Measurements from ENCODE around the gene PAK2.
A peak's percentile ranks its signal among the peaks of the same experiment; 100 is the strongest.
"Not testable (repeated sequence)": the region's sequence is repeated elsewhere in the genome, so short reads cannot be mapped to it uniquely, and the experiment has no call there.

Gene PAK2

DNA sequence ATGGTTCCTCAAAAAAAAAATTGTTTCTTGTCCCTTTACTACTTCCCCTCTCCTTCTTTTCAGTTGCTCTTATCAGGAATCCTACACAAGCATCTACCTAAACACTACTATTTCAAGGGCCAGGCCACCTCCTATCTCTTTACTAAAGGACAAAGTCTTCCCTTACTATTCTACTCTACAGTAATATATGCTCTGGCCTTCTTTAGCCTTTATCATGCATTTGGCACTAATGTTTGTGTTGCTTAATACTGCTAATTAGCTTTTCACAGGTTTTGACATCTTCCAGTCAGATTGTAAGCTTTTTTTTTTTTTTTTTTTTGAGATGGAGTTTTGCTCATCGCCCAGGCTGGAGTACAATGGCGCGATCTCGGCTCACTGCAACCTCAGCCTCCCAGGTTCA lies 32.9 kb upstream of the PAK2 start:
- Histone ChIP-seq H3K9me3 (ENCODE audit: control insufficient read depth in 2 of 2, low read length in 2 of 2) (no peaks in the 10 kb centered on the region), H3K4me3 (ENCODE audit: low read length in 2 of 2) (no peak overlapping the region), H3K27me3 (ENCODE audit: control insufficient read depth in 1 of 2, insufficient read depth in 2 of 2, low read length in 2 of 2) (no peaks in the 10 kb centered on the region), H3K9ac (ENCODE audit: low read length in 2 of 2) (no peak overlapping the region), H3K27ac (ENCODE audit: low read length) (no peak overlapping the region), H3K4me1 (ENCODE audit: control insufficient read depth, insufficient read depth, low read length) (peaks cover 2% of the 10 kb centered on the region), H3K36me3 (ENCODE audit: control insufficient read depth in 2 of 2, insufficient read depth in 2 of 2, low read length in 2 of 2) (no peaks in the 10 kb centered on the region)

DNA sequence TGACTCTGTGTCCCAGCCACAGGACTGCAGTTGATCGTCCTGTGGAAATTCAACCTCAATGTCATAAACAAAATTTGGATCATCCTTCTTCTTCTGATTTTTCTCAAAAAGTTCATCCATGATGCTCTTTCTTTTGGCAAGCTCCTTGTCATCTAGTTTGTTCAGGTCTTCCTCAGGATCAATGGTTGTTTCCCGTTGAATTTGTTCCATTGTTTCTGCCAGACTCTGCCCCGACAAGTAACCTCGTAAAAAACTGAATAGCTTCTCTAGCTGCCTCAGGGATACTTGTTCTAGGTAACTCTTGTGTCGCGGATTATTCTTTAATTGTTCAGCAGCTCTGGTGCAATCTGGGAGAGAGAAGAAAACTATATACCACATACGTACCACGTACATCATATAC lies 32.1 kb upstream of the PAK2 start:
- no peak overlapping the region for H3K4me3 ChIP-seq (ENCODE audit: low read length in 2 of 2)
- H3K27me3 ChIP-seq (ENCODE audit: control insufficient read depth in 1 of 2, insufficient read depth in 2 of 2, low read length in 2 of 2) = no peaks in the 10 kb centered on the region
- no peak overlapping the region for H3K9ac ChIP-seq (ENCODE audit: low read length in 2 of 2)
- H3K4me1 ChIP-seq (ENCODE audit: control insufficient read depth, insufficient read depth, low read length) = peaks cover 4% of the 10 kb centered on the region
- H3K9me3 ChIP-seq (ENCODE audit: control insufficient read depth in 2 of 2, low read length in 2 of 2) = no peaks in the 10 kb centered on the region
- no peaks in the 10 kb centered on the region for H3K36me3 ChIP-seq (ENCODE audit: control insufficient read depth in 2 of 2, insufficient read depth in 2 of 2, low read length in 2 of 2)
- no peak overlapping the region for H3K27ac ChIP-seq (ENCODE audit: low read length)

DNA sequence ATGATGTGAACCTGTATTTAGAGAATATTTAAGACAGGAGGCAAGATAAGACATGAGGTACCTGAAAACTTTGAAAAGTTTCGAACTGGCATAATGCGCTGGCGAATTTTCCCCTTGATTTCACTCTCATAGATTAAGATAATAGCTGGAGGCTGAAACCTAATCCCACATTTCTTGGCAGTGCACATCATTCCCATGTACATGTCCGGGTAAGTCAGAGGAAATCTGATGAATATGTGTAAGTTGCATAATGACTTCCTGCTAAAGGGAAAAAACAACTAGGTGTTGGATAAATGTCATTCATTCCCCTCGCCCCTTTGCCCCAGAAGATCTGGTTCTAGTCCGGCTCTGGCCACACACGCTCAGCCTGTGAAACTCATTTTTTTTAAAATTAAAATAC lies 31.2 kb upstream of the PAK2 start:
- no peak overlapping the region for H3K4me3 ChIP-seq (ENCODE audit: low read length in 2 of 2)
- peaks cover 11% of the 10 kb centered on the region for H3K4me1 ChIP-seq (ENCODE audit: control insufficient read depth, insufficient read depth, low read length)
- no peak overlapping the region for H3K9ac ChIP-seq (ENCODE audit: low read length in 2 of 2)
- H3K9me3 ChIP-seq (ENCODE audit: control insufficient read depth in 2 of 2, low read length in 2 of 2) = no peaks in the 10 kb centered on the region
- no peaks in the 10 kb centered on the region for H3K36me3 ChIP-seq (ENCODE audit: control insufficient read depth in 2 of 2, insufficient read depth in 2 of 2, low read length in 2 of 2)
- no peaks in the 10 kb centered on the region for H3K27me3 ChIP-seq (ENCODE audit: control insufficient read depth in 1 of 2, insufficient read depth in 2 of 2, low read length in 2 of 2)
- H3K27ac ChIP-seq (ENCODE audit: low read length) = no peak overlapping the region

DNA sequence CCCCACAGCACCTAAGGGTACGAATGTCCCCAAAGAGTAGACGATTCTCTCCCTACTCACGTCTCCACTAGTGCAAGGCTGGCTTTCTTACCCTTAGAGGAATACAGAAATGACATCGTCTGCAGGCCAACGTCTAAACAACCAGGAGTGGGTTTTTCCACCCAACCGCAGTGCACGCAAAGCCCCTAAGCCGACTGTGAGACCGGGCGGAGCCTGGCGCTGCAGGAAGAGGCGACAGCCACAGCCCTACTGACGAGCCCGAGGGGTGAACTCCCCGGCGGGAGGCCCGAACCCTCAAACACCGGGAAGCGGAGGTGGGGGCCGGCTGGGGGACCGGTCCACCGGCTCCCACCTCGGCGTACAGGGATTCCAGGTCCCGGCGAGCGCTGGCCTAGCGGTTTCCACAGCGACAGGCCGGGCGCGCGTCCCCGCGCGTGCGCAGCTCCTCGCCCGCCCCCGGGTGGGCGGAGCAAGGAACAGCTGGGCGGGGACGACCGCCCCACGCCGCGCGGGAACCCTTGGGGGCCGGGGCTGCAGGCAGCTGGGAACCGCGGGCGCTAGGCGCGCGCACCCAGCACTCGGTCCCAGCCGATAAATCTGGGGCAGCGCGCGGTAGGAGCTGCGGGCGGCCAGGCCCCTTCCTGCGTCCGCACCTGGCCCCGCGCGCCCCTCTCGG lies 27.7 kb upstream of the PAK2 start, which contains the start of the genes CEP19 and PIGX:
Gene CEP19, minus strand, starts transcription at position 413 of the 676 bp plus-strand sequence. CDS start 3,593 bp downstream, outside the sequence.
Gene PIGX, plus strand, starts transcription at position 540 of the 676 bp plus-strand sequence.
- Histone ChIP-seq H3K27me3 (ENCODE audit: control insufficient read depth in 1 of 2, insufficient read depth in 2 of 2, low read length in 2 of 2) (no peaks in the 10 kb centered on the region), H3K36me3 (ENCODE audit: control insufficient read depth in 2 of 2, insufficient read depth in 2 of 2, low read length in 2 of 2) (no peaks in the 10 kb centered on the region), H3K4me3 (ENCODE audit: low read length in 2 of 2) (peak within 1 kb of the TSS; percentile 91 to 93), H3K9me3 (ENCODE audit: control insufficient read depth in 2 of 2, low read length in 2 of 2) (no peaks in the 10 kb centered on the region), H3K9ac (ENCODE audit: low read length in 2 of 2) (peak within 1 kb of the TSS; percentile 84 to 85), H3K27ac (ENCODE audit: low read length) (peak within 1 kb of the TSS; percentile 80), H3K4me1 (ENCODE audit: control insufficient read depth, insufficient read depth, low read length) (peaks cover 16% of the 10 kb centered on the region)

DNA sequence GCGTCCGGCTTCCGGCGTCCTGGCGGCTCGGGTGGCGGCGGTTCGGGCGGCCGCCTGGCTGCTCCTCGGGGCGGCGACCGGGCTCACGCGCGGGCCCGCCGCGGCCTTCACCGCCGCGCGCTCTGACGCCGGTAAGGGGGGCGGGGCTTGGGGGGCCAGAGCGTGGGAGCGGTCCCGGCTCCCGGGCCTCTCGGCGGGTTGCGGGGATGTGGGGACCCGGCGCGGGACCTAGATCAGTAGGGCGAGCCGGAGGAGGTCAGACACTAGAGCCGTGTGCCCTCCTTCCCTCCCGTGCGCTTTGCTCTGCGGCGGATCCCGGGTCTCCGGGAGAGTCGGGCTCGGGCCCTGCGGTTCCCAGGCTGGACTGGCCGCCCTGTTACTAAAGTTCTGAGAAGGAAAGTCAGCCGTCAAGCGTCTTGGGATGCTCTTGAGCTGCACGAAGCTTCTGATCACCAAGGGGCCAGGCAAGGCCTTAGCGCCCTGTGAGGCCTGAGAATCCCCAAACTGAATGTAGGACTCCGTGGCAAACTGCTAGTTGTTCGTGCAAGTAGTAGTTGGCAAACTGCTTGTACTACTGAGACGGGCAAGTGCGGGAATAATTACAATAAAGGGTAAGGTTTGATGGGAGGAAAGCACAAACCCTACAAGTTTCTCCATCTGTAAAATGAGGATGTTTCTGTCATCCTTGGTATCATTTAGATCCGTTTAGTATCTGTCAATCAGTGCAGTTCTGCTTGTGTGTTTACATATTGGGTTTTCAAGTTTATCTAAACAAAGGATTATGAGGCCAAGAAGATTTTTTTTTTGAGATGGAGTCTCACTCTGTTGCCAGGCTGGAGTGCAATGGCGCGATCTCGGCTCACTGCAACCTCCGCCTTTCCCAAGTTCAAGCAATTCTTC lies 26.9 kb upstream of the PAK2 start:
- Histone ChIP-seq H3K4me1 (ENCODE audit: control insufficient read depth, insufficient read depth, low read length) (peaks cover 16% of the 10 kb centered on the region), H3K4me3 (ENCODE audit: low read length in 2 of 2) (peak overlapping the region; percentile 91 to 93), H3K27ac (ENCODE audit: low read length) (peak overlapping the region; percentile 76), H3K9me3 (ENCODE audit: control insufficient read depth in 2 of 2, low read length in 2 of 2) (no peaks in the 10 kb centered on the region), H3K36me3 (ENCODE audit: control insufficient read depth in 2 of 2, insufficient read depth in 2 of 2, low read length in 2 of 2) (no peaks in the 10 kb centered on the region), H3K27me3 (ENCODE audit: control insufficient read depth in 1 of 2, insufficient read depth in 2 of 2, low read length in 2 of 2) (no peaks in the 10 kb centered on the region), H3K9ac (ENCODE audit: low read length in 2 of 2) (peak overlapping the region; percentile 66 to 85)

DNA sequence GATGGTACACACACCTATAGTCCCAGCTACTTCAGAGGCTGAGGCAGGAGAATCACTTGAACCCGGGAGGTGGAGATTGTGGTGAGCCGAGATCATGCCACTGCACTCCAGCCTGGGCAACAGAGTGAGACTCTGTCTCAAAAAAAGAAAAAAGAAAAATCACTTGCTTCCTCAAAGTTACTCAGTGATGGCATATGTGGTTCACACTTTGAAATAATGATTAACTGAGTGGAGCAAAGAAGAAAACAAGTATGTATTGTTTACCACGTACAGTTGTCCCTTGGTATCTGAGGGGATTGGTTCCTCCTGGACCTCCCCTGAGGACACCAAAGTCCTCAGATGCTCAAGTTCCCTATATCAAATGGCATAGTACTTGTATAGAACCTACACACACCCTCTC lies 22.5 kb upstream of the PAK2 start:
- H3K27me3 ChIP-seq (ENCODE audit: control insufficient read depth in 1 of 2, insufficient read depth in 2 of 2, low read length in 2 of 2); H3K36me3 ChIP-seq (ENCODE audit: control insufficient read depth in 2 of 2, insufficient read depth in 2 of 2, low read length in 2 of 2): not testable (repeated sequence)

DNA sequence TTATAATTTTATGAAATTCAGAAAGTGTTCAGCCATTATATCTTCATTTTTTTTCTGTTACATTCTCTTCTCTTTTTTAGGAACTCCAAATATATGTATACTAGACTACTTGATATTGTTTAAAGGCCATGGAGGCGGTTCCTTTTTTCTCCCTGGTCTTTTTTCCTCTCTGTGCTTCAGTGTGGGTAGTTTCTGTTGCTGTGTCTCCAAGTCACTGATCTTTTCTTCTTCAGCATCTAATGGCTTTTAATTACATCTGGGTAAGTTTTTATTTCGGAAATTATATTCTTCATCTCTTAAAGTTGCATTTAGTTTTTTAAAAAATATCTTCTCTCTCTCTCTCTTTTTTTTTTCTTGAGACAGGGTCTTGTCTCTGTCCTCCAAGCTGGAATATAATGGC lies 18.6 kb upstream of the PAK2 start:
- Histone ChIP-seq H3K4me1 (ENCODE audit: control insufficient read depth, insufficient read depth, low read length) (no peaks in the 10 kb centered on the region), H3K27me3 (ENCODE audit: control insufficient read depth in 1 of 2, insufficient read depth in 2 of 2, low read length in 2 of 2) (no peaks in the 10 kb centered on the region), H3K4me3 (ENCODE audit: low read length in 2 of 2) (no peak overlapping the region), H3K9me3 (ENCODE audit: control insufficient read depth in 2 of 2, low read length in 2 of 2) (no peaks in the 10 kb centered on the region), H3K36me3 (ENCODE audit: control insufficient read depth in 2 of 2, insufficient read depth in 2 of 2, low read length in 2 of 2) (no peaks in the 10 kb centered on the region), H3K9ac (ENCODE audit: low read length in 2 of 2) (no peak overlapping the region), H3K27ac (ENCODE audit: low read length) (no peak overlapping the region)

More for the DNA sequence above, 22.5 kb upstream of the PAK2 start:
- H3K9ac ChIP-seq (ENCODE audit: low read length in 2 of 2); H3K9me3 ChIP-seq (ENCODE audit: control insufficient read depth in 2 of 2, low read length in 2 of 2); H3K27ac ChIP-seq (ENCODE audit: low read length); H3K4me3 ChIP-seq (ENCODE audit: low read length in 2 of 2): not testable (repeated sequence)
- H3K4me1 ChIP-seq (ENCODE audit: control insufficient read depth, insufficient read depth, low read length) = peaks cover 12% of the 10 kb centered on the region

DNA sequence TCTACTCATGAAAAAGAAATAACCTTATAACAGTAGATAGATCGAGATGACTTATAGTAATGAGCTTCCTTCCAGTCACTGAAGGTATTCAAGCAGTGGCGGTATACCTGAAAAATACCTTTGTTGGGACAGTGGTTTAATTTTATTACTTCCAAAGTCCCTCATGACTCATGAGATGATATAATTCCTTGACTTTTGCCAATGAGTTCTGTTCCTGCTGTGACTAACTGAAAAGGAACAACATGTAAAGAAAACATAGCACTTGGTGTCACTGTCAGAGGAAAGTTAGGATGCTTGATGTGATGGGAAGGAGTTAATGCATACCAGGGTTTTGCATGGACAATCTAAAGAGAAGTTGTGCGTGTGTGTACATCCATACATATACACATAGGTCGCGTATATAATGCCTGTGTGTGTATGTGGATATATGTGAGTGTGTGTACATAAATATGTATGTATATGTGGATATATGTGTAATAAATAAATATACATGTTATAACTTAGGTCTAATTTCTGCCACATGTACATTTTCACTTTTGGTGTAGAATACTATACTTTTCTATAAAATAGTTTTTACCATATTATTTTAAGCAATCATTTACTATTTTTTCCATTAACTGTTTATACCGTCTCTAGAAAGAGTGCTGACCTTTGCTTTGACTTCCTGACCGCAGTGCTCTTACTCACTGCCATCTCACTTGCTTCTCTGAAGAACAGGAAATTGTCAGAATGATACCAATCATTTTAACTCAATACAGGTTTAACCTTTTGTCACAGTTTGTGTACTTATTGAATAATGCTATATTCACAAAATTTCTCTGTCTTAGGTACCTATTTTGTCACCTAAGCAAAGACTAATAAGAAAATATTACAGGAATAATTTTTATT lies 12.6 kb upstream of the PAK2 start:
- no peak overlapping the region for H3K4me3 ChIP-seq (ENCODE audit: low read length in 2 of 2)
- H3K4me1 ChIP-seq (ENCODE audit: control insufficient read depth, insufficient read depth, low read length) = no peaks in the 10 kb centered on the region
- no peak overlapping the region for H3K27ac ChIP-seq (ENCODE audit: low read length)

DNA sequence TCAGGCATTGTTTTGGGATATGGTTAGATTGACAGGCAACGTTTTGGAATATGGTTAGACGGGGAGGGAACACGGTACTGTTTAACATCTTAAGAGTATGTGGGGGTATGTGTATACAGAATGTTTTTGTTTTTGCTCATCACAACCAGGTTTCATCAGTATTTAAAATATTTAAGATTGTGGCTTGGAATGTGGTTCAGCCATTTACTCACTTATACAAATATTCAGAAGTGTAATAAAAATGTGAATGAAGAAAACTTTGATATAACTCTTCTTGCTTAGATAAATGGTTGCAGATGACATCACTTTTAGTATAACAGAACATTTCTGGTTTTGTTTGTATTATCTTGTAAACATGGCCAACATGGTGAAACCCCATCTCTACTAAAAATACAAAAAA lies 3.9 kb upstream of the PAK2 start:
- Histone ChIP-seq H3K9me3 (ENCODE audit: control insufficient read depth in 2 of 2, low read length in 2 of 2) (no peaks in the 10 kb centered on the region), H3K4me1 (ENCODE audit: control insufficient read depth, insufficient read depth, low read length) (no peaks in the 10 kb centered on the region), H3K27me3 (ENCODE audit: control insufficient read depth in 1 of 2, insufficient read depth in 2 of 2, low read length in 2 of 2) (no peaks in the 10 kb centered on the region), H3K27ac (ENCODE audit: low read length) (no peak overlapping the region), H3K36me3 (ENCODE audit: control insufficient read depth in 2 of 2, insufficient read depth in 2 of 2, low read length in 2 of 2) (no peaks in the 10 kb centered on the region), H3K4me3 (ENCODE audit: low read length in 2 of 2) (no peak overlapping the region), H3K9ac (ENCODE audit: low read length in 2 of 2) (no peak overlapping the region)

More for the DNA sequence above, 12.6 kb upstream of the PAK2 start:
- Histone ChIP-seq H3K27me3 (ENCODE audit: control insufficient read depth in 1 of 2, insufficient read depth in 2 of 2, low read length in 2 of 2) (no peaks in the 10 kb centered on the region), H3K9me3 (ENCODE audit: control insufficient read depth in 2 of 2, low read length in 2 of 2) (no peaks in the 10 kb centered on the region), H3K9ac (ENCODE audit: low read length in 2 of 2) (no peak overlapping the region), H3K36me3 (ENCODE audit: control insufficient read depth in 2 of 2, insufficient read depth in 2 of 2, low read length in 2 of 2) (peaks cover 3 to 11% of the 10 kb centered on the region in 2 donors)

DNA sequence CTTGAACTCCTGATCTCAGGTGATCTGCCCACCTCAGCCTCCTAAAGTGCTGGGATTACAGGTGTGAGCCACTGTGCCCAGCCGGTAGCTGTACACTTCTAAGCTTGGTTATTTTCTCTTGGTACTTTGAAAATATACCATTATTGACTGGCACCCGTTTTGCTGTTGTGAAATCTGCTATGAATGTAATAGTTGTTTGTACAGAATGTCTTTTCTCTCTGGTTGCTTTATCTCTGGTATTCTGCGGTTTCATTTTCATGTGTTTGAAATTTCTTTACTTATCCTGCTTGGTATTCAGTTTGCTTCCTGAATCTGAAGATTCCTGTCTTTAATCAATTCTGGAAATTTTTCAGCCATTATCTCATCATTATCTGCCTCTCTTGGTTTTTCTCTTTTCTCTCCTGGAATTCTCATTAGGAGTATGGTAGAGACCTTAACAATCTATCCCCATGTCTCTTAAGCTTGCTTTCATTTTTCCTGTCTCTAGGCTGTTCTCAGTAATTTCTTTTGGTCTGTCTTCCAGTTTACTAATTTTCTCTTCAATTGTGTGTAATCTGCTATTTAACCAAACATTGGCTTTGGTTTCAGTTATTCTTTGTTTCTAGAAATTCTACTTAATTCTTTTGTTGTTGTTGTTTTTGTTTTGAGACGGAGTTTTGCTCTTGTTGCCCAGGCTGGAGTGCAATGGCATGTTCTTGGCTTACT lies 2.8 kb upstream of the PAK2 start:
- Histone ChIP-seq H3K36me3 (ENCODE audit: control insufficient read depth in 2 of 2, insufficient read depth in 2 of 2, low read length in 2 of 2) (no peaks in the 10 kb centered on the region), H3K4me3 (ENCODE audit: low read length in 2 of 2) (no peak overlapping the region), H3K4me1 (ENCODE audit: control insufficient read depth, insufficient read depth, low read length) (peaks cover 5% of the 10 kb centered on the region), H3K9ac (ENCODE audit: low read length in 2 of 2) (no peak overlapping the region), H3K27ac (ENCODE audit: low read length) (no peak overlapping the region), H3K27me3 (ENCODE audit: control insufficient read depth in 1 of 2, insufficient read depth in 2 of 2, low read length in 2 of 2) (no peaks in the 10 kb centered on the region), H3K9me3 (ENCODE audit: control insufficient read depth in 2 of 2, low read length in 2 of 2) (no peaks in the 10 kb centered on the region)

All from stomach smooth muscle (tissue), 2 donors.